ENCODE measurements around the gene ATP9A.
"Not testable (repeated sequence)": the region's sequence is repeated elsewhere in the genome, so short reads cannot be mapped to it uniquely, and the experiment has no call there.

The ATP9A gene

GRCh38 chr20:51722246-51722645 lies 45.9 kb downstream of the ATP9A start:
- not testable (repeated sequence) for DNase-seq

- DNase-seq, result no peak
Observed at GRCh38 chr20:51720854-51721253, 47.3 kb downstream of the ATP9A start.

DNA sequence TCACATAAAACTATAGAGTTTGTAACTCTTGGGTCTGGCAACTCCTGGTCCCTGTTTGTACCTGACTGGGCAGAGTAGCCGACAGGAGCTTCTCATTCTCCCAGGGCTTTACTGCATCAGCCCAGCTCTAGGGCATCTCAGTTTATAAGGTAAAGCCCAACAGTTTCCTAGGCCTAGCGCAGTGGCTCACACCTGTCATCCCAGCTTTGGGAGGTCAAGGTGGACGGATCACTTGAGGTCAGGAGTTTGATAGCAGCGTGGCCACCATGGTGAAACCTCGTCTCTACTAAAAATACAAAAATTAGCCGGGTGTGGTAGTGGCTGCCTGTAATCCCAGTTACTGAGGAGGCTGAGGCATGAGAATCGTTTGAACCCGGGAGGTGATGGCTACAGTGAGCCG lies 47.8 kb downstream of the ATP9A start:
- no peak for DNase-seq

DNA sequence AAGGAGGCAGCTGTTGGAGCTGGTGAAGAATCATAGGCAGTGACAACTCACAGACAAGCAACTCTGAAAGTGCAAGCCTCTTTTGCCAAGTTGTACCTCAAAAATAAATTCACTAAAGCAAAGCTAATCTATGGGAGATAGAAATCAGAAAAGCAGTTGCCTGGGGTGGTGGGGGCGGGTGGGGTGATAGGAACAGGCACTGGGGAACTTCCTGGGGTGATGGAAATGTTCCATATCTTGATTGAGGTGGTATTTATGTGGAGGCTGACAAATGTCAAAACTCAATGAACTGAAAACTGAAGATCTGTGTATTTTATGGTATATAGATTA lies 52.4 kb downstream of the ATP9A start:
- no peak for DNase-seq

DNA sequence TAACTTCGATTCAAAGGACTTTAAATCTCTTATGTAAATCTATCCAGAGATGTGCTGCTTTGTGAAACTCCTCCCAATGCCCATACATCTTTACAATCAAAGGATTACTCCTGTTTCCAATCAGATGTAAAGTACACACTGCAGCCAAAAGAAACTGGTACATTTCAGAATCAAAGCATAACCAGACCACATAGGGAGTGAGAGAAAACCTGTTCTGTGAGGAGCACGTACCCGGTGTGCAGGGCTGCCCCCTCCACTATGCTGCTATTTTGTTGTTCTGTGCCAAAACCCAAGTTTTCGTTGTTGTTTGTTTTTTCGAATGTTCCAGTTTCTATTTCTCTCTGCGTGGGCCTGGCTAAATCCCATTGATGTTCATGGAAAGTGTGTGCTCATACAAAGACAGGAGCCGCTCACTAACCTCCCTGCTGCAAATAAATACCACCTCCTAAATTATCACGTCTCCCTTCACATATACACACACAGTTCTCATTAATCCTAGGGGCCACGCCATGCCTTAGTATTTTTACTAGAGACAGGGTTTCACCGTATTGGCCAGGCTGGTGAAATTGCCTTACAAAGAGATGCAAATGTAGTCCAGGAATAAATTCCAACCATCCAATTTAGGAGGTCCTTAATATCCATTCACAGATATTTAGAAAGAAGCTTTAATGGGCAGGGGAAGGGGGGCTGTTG lies 52.9 kb downstream of the ATP9A start:
- DNase-seq, result no peak

DNA sequence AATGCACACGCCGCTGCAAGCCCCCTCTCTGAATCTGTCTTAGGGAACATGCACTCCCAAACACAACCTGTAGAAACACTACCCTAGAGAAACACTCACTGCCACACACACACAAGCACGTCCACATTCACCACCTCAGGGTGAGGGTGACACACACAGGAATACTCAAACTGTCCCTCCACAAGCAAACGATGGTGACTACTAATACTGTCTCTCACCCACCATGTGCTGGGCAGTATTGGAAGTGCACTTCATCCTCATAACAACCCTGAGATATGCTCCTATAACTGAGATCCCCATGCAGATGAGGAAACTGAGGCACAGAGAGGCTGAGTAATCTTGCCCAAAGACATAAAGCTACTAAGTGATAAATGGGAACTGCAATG lies 55.0 kb downstream of the ATP9A start:
- DNase-seq, result no peak

- no peak for DNase-seq
Observed at GRCh38 chr20:51712501-51713212, 55.5 kb downstream of the ATP9A start.

GRCh38 chr20:51711426-51711825 lies 56.8 kb downstream of the ATP9A start:
- no peak for DNase-seq

DNA sequence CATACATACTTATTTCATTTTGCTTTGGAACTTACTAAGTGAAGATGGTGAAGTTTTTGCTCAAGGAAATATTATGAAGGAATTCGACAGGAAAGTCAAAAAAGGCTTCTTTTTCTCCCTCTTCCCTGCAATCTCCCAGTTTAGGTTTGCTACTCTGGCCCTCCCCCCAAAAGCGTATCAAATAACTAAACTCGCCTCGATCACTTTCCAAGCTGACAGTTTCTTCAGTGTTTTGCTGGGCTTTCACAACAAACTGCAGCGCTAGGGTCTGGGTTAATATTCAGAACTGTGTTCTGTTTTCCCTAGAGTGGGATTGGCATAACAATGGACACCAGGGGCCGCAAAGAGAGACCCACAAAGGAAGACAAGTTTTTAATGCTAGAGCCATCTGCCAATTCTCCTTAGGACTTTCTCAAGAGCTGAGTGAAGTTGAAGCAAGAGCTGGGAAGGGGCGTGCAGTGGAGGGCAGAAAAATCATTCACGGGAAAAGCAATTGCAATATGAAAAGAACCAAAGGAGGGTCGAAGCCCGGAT lies 57.8 kb downstream of the ATP9A start:
- DNase-seq, result no peak

GRCh38 chr20:51705400-51705799 lies 62.8 kb downstream of the ATP9A start:
- DNase-seq, result no peak

DNA sequence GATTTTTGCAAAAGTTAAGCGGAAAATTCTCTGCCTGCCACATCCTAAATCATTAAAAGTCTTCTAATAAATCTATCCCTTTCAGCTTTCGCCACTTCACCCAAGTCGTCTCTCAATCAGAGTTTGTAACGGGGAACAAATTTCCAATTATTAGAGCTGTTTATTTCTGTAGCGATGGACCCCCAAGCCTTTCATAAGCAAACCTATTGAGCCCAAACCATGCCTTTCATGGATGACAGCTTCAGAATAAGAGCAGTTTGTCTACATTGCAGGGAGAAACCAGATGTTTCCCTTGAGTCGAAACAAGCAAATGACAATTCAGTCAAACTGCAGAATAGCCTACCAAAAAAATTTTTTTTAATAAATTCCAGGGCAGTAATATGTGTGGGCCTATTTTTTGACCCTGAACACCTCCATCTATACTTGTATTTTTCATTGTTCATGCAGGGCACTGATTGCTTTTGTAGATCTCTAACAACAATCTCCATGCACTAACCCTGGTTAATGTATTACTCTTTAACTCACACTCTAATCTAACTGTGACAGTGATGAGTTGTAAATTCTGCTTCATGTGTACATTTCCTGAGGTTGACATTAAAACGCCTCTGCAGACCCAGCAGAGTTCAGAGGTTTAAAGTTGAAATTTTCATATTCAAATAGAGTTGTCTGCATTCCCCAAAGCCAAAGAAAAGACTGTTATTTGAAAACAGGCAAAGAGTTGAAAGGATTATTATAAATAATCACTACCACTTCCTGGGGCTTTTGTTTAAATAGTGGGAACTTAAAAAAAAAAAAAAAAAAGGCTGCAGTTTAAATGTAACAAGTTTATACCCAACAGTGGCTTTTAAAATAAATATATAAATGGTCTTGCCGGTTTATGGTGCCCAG lies 64.5 kb downstream of the ATP9A start:
- DNase-seq, result no peak

DNA sequence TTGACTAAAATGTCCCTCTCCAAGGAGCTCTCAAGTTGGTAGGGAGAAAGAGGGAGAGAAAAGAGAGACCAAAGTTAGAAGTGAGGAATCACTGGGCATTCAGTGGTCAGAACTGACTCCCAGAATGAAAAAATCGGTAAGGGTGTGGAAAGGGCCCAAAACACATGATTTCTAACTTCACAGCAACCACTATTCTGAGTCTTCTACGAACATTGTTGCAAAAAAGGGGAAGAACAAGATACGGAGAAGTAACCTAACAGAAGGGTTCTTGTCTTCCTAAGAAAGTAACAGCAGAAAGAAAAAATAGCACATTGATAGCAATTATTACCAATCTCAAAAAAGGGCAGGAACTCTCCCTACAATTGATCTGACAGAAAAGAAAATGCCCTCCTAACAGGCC lies 65.6 kb downstream of the ATP9A start:
- no peak for DNase-seq

DNA sequence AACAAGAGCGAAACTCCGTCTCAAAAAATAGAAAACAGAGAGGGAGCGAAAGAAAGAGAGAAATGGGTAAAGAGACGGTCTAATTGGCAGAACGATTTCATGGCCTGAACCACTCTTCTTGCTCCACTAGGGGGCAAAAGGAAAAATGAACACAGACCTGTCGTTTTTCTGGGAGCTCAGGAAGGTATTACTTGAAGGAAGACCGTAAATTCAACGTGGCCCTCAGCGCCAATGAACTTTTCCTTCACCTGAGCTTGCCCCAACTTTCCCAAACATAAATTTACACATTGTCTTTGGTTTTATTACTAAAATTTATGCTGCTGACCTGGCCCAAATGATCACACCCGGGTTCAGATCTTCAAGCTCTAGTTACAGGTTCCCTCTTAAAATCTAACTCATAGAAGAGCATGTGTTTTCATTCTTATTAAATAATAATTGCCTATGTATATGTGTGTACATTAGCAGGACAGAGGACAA lies 67.3 kb downstream of the ATP9A start:
- DNase-seq, result no peak

GRCh38 chr20:51698252-51698651 lies 69.9 kb downstream of the ATP9A start:
- DNase-seq, result no peak

- DNase-seq, result no peak
Observed at GRCh38 chr20:51697096-51697826, 70.9 kb downstream of the ATP9A start.

- no peak for DNase-seq
Observed at GRCh38 chr20:51696304-51697071, 71.7 kb downstream of the ATP9A start.

DNA sequence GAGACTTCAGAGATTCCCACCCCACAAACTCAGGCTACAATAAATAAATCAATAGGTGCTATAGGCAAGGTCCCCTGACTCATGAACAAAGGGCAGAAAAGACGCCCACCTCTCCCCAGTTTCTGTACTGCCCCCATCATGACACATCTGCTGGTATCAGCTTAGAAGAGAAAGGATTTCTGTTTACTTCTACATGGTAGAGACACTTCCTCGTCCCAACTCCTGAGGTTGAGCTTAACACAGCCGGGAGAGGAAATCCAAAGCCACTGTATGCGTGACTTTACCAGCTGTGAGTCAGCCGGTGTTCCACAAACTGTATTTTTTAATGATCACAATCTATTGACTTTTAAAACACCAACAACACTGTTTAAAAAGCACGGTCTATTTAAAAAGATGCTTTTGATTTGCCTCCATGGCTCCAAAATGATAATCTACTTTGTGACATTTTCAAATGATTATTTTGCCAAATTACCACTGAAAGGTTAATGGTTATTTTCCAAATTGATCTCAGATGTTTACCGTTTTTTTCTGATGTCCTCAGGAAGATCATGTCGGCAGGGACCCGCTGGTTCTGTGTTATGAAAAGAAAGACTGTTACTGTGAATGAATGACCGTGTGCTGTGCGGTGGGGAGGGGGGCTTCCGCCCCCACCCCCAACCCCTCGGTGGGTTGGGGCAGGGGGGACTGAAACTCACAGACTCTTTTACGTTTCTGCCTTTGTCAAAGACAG lies 72.5 kb downstream of the ATP9A start:
- DNase-seq, result no peak

- no peak for DNase-seq
Observed at GRCh38 chr20:51692806-51693400, 75.3 kb downstream of the ATP9A start.

DNA sequence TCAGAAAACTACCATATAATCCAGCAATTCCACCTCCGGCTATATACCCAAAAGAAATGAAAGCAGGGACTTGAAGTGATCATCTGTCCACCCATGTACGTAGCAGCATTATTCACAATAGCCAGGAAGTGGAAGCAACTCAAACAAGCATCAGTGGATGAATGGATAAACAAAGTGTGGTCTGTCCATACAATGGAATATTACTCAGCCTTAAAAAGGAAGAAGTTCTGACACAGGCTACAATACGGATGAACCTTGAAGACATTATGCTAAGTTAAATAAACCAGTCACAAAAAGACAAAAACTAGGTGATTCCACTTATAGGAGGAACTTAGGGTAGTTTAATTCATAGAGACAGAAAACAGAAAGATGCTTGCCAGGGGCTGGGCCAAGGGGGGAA lies 76.5 kb downstream of the ATP9A start:
- no peak for DNase-seq

- DNase-seq, result no peak
Observed at GRCh38 chr20:51688600-51689244, 79.5 kb downstream of the ATP9A start.
